ENCODE data around the gene TOX2. TPM values are rescaled to one million over a fixed set of nuclear protein-coding genes. Genes with fewer than 3 reads are reported as not detected.

TOX2 gene
- total RNA-seq, 2 experiments from 2014 or later: 1.5 to 1.9 TPM

DNA sequence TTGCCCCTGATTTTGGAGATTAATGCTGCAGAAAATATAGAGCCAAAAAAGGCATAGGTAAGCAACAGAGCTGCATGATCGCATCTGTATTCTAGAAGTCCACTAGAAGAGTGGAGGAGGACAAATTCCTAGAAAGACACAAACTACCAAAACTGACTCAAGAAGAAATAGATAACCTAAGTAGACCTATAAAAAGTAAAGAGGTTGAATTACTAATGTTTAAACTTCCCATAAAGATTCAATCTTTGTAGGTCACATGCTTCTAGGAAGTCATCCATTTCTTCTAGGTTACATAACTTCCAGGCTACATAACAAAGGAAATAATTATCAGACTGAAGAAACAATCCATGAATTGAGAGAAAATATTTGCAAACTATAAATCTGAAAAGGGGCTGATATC lies 187.9 kb downstream of the TOX2 start:
- ChIA-PET POLR2A (no interaction called here), CTCF (no interaction called here)
- Mint-ChIP-seq H3K4me1 (no peaks in the 10 kb centered on the region), H3K27me3 (peaks cover 62% of the 10 kb centered on the region), H3K27ac (no peak overlapping the region), H3K4me3 (no peak overlapping the region), H3K36me3 (ENCODE audit: low read depth) (no peaks in the 10 kb centered on the region), H3K9me3 (peaks cover 5% of the 10 kb centered on the region)
- no peak for DNase-seq

DNA sequence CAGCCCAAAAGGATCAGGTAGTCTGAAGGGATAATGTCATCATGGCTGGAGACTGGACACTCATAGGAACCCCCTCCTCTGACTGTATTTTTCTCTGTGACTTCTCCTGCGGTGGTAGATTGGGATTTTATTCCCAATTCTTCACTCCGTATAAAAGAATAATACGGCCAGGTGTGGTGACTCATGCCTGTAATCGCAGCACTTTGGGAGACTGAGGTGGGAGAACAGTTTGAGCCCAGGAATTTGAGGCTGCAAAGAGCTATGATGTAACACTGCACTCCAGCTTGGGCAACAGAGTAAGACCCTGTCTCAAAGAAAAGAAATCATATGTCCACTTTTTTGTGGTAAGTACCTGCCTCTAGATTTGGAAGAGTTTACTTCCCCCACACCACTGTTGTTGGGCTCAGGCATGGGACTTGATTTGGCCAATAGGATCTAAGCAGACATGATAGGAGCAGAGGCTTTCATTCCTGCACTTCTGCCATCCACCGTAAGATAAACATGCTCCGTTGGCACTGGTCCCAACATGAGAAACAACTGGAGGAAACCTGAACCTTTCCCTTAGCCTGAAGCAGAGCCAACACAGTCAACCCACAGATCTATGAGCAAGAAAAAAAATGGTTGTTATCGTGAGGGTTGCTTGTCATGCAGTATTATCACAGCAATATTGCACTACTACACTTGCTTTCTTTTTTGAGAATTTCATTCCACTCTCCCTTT lies 190.3 kb downstream of the TOX2 start:
- no peaks in the 10 kb centered on the region for H3K4me1 Mint-ChIP-seq
- peaks cover 67% of the 10 kb centered on the region for H3K27me3 Mint-ChIP-seq
- ChIA-PET CTCF (interaction anchor here (1.8 kb wide), 1 partner anchor 12 kb away, joined by 5 read pairs; no protein-coding TSS in a partner anchor), POLR2A (no interaction called here)
- H3K27ac Mint-ChIP-seq: no peak overlapping the region
- H3K4me3 Mint-ChIP-seq: no peak overlapping the region
- no peak for DNase-seq
- no peaks in the 10 kb centered on the region for H3K36me3 Mint-ChIP-seq (ENCODE audit: low read depth)
- H3K9me3 Mint-ChIP-seq: peaks cover 13% of the 10 kb centered on the region

DNA sequence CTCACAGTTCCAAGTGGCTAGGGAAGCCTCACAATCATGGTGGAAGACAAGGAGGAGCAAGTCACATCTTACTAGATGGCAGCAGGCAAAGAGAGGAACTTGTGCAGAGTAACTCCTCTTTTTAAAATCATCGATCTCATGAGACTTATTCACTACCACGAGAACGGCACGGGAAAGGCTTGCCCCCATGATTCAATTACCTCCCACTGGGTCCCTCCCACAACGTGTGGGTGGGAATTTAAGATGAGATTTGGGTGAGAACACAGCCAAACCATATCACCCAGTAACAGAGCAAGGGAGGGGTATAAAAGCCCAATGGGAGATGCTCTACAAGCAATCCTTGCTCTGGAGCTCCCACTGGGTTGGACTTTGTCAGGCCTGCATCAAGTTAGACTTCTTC lies 192.0 kb downstream of the TOX2 start:
- Mint-ChIP-seq H3K9me3 (peaks cover 13% of the 10 kb centered on the region), H3K4me1 (no peaks in the 10 kb centered on the region), H3K4me3 (no peak overlapping the region), H3K36me3 (ENCODE audit: low read depth) (no peaks in the 10 kb centered on the region), H3K27ac (no peak overlapping the region), H3K27me3 (peaks cover 54% of the 10 kb centered on the region)
- POLR2A ChIA-PET: no interaction called here
- CTCF ChIA-PET: interaction anchor here (1.8 kb wide), 1 partner anchor 10 kb away, joined by 5 read pairs; no protein-coding TSS in a partner anchor
- DNase-seq: no peak

DNA sequence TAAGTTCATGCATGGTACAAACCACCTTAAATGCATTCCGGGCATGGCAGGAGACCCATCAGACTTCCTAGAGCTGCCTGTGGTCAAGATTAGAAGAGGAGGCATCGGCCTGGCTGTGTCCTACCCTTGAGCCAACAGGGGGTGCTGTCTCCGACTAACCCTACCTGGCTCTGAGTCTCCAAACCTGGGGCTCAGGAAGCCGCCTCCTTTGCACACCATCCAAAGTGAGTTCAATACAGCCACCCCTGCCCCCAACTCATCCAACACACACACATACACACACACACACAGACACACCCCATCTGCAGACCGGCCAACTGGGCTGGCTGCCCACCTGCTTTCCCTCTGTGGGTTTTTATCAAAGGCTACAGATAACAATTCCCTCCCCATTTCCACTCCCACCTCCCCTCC lies 195.3 kb downstream of the TOX2 start:
- H3K36me3 Mint-ChIP-seq (ENCODE audit: low read depth): no peaks in the 10 kb centered on the region
- ChIA-PET CTCF (interaction anchor here (1.7 kb wide), 1 partner anchor 20 kb away, joined by 3 read pairs; no protein-coding TSS in a partner anchor), POLR2A (no interaction called here)
- H3K4me3 Mint-ChIP-seq: no peak overlapping the region
- peaks cover 28% of the 10 kb centered on the region for H3K27me3 Mint-ChIP-seq
- no peak for DNase-seq
- H3K4me1 Mint-ChIP-seq: no peaks in the 10 kb centered on the region
- H3K27ac Mint-ChIP-seq: no peak overlapping the region
- peaks cover 13% of the 10 kb centered on the region for H3K9me3 Mint-ChIP-seq

DNA sequence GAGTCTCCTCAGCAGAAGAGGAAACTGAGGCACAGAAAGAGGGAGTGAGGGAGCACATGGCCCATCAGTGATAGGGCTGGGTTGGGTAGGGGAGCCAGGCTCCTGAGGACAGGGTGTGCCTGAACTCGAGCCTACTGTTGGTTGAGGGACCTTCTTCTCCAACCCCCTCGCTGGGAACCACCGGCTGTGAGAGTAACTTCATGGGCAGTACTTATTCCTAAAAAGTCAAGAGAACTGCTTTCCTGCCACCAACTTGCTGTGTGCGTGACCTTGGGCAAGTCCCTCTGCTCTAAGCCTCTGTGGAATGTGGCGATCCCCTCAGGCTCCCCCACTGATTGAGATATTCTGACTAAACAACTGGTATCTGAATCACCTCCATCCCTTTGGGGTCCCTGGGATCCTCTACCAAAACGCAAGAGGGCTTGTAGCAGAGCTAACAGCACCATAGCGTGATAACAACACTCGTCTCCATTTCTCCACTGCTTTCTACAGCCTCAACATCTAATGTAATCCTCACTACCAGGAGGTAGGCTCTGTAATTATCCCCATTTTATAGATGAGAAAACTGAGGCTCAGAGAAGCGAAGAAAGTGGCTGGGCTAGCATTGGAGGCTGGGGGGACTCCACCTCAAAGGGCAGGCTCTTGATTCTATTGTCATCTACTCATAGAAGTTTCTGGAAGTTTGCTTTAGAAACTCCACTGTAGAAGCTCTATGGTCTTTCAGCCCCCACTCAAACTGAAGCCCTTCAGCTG lies 196.3 kb downstream of the TOX2 start:
- no peaks in the 10 kb centered on the region for H3K4me1 Mint-ChIP-seq
- no peak for DNase-seq
- H3K27ac Mint-ChIP-seq: no peak overlapping the region

DNA sequence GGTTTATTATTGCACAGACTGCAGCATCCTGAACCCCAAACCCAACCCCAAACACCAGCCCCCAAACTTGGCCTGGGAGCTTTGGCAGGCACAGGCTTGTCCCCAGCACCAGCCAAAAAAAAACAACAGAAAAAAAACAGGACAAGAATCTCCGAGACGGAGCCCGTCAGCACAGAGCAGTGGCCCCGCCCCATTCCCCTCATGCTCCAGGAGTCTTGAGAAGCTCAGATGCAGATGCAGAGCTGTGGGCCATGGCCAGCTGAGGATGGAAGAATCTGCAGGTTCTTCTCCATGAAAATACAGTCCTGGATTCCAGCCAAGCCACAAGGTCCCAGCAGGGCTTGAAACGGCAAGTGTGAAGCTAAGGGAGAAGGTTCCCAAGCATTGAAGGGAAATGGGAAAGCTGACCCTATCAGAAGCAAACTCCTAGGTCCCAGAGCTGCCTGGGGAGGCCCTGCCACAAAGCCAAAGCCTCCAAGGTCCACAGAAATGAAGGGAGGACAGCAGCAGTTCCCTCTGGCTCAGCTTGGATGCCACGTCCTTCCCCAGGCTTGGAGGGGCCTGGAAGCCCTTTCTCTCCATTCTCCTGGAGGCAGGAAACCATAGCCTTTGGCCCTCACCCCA lies 197.2 kb downstream of the TOX2 start:
- peaks cover 26% of the 10 kb centered on the region for H3K27me3 Mint-ChIP-seq
- H3K9me3 Mint-ChIP-seq: peaks cover 13% of the 10 kb centered on the region
- H3K36me3 Mint-ChIP-seq (ENCODE audit: low read depth): no peaks in the 10 kb centered on the region
- CTCF ChIA-PET: interaction anchor here (0.7 to 1.1 kb wide), 4 partner anchors 73 to 660 kb away, joined by 3 to 4 read pairs (median 3); no protein-coding TSS in a partner anchor
- no peak overlapping the region for H3K4me3 Mint-ChIP-seq
- POLR2A ChIA-PET: no interaction called here
- peaks cover 6% of the 10 kb centered on the region for H3K4me1 Mint-ChIP-seq
- DNase-seq: no peak
- no peak overlapping the region for H3K27ac Mint-ChIP-seq

More for the DNA sequence above, 196.3 kb downstream of the TOX2 start:
- POLR2A ChIA-PET: interaction anchor here (0.6 kb wide), 1 partner anchor 1319 kb away, joined by 5 read pairs; no protein-coding TSS in a partner anchor
- no peak overlapping the region for H3K4me3 Mint-ChIP-seq
- CTCF ChIA-PET: interaction anchor here (0.9 kb wide), 1 partner anchor 84 kb away, joined by 3 read pairs; no protein-coding TSS in a partner anchor
- no peaks in the 10 kb centered on the region for H3K36me3 Mint-ChIP-seq (ENCODE audit: low read depth)
- peaks cover 26% of the 10 kb centered on the region for H3K27me3 Mint-ChIP-seq
- H3K9me3 Mint-ChIP-seq: peaks cover 13% of the 10 kb centered on the region

DNA sequence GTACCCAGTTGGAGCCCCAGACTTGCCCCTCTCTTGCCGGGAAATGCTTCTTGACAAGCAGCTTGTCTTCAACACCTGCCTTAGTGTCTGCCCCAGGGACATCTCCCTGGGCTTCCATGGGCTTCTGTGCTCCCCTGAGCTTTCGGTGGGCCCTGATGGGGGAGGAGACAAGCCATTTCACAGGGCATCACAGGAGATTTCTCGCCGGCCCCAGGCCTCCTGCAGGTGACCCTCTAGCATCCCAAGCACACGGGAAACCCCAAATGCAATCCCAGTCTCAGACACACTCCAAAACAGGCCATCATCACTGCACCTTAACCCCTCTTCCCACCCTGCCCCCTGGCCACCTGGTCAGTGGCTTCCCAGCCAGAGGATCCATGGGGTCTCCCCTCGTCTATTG lies 197.8 kb downstream of the TOX2 start:
- DNase-seq: no peak
- POLR2A ChIA-PET: no interaction called here
- H3K36me3 Mint-ChIP-seq (ENCODE audit: low read depth): no peaks in the 10 kb centered on the region
- no peak overlapping the region for H3K27ac Mint-ChIP-seq
- H3K9me3 Mint-ChIP-seq: peaks cover 10% of the 10 kb centered on the region
- CTCF ChIA-PET: interaction anchor here (1.0 to 1.1 kb wide), 2 partner anchors 73 to 75 kb away, joined by 3 read pairs; no protein-coding TSS in a partner anchor
- H3K4me3 Mint-ChIP-seq: no peak overlapping the region
- peaks cover 9% of the 10 kb centered on the region for H3K4me1 Mint-ChIP-seq
- peaks cover 23% of the 10 kb centered on the region for H3K27me3 Mint-ChIP-seq

DNA sequence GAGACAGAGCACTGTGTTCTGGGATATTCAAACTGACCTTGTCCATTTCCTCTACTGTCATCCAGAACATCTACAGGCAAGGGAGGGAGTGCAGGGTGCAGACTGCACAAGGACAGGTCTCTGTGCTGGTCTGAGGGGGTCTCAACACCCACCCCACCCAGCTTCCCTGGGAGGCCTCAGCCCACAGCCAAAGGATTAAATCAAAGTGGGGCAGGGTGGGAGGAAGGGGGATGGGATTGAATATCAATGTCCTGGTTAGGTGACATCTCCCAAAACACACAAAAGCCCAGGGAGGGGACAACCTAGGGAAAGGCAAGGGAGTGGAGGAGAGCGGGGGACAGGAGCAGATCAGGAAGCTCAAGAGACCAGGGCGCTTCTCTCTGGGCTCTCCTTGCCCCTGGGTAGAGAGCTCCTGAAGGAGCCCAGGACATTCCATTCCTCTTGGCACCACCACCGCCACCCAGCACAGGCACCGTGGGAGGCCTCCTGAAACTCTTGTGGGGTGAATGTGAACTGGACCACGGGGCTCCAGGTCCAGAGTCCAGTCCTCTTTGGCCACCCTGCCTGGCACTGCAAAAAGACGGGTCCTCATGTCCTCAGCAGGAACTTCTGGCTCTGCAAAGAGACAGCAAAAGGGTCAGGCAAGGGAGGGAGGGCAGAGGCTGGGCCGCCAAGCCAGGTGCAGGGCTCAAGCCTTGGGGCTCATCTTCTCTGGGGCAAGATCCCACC lies 198.4 kb downstream of the TOX2 start:
- ChIA-PET POLR2A (no interaction called here), CTCF (interaction anchor here (1.0 to 2.1 kb wide), 2 partner anchors 74 to 77 kb away, joined by 3 to 9 read pairs; no protein-coding TSS in a partner anchor)
- DNase-seq: no peak
- H3K4me1 Mint-ChIP-seq: peaks cover 9% of the 10 kb centered on the region
- H3K4me3 Mint-ChIP-seq: no peak overlapping the region
- H3K9me3 Mint-ChIP-seq: peaks cover 4% of the 10 kb centered on the region
- peaks cover 23% of the 10 kb centered on the region for H3K27me3 Mint-ChIP-seq
- H3K27ac Mint-ChIP-seq: no peak overlapping the region
- H3K36me3 Mint-ChIP-seq (ENCODE audit: low read depth): no peaks in the 10 kb centered on the region

DNA sequence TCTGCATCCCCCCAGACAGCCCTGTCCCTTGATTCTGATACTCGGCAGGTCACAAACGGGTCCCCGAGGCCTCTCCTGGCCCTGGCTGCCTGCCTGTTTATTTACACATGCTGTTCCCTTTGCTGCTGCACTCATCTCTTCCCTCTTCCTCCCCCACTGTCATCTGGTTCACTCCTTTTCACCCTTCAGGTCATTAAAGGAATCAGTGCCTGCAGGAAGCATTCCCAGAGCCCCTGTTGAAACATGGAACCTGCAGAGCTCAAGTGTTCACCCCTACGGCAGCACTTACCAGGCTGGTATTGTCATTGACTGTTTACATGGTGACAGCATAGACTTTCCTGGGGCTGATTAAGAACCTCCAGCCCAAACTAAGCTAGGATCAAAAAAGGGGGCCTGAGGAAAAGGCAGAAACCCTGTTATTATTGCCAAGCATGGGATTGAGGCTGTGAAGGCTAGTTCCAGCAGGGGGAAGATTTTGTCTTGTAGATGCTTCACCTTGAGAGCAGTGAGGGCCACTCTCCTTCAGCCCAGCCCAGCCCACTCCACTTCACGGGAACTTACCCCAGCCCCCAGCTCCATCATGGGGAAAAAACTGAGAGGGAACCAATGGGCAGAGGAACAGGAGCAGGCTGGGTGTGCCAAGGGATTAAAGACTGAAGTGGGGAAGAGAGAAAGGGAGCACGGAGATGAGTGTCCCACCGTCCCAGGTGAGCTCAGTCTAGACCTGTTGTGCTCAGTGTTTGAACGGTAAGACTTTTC lies 199.1 kb downstream of the TOX2 start:
- peaks cover 9% of the 10 kb centered on the region for H3K4me1 Mint-ChIP-seq
- ChIA-PET CTCF (interaction anchor here (2.1 kb wide), 1 partner anchor 76 kb away, joined by 9 read pairs; no protein-coding TSS in a partner anchor), POLR2A (no interaction called here)
- H3K27me3 Mint-ChIP-seq: peaks cover 22% of the 10 kb centered on the region
- H3K27ac Mint-ChIP-seq: no peak overlapping the region
- no peaks in the 10 kb centered on the region for H3K36me3 Mint-ChIP-seq (ENCODE audit: low read depth)
- no peak for DNase-seq
- no peaks in the 10 kb centered on the region for H3K9me3 Mint-ChIP-seq
- no peak overlapping the region for H3K4me3 Mint-ChIP-seq

DNA sequence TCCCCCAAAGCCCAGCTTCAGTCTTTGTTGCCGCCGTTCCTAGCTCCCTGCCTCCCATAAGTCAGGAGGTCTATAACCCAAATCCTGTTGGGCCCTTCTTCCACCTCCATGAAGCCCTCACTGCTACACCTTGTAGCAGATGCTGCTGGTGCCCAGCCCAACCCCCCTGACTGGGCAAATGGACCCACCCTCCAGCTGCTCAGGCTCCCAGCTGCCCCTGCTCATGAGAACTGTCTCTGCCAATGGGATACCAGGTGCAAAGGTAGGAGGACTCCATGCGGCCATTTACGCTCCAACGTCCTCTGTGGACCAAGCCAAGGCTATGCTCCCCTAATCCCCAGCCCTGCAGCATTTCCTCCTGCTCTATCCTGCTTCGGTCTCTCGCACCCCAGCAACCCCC lies 200.5 kb downstream of the TOX2 start:
- POLR2A ChIA-PET: no interaction called here

DNA sequence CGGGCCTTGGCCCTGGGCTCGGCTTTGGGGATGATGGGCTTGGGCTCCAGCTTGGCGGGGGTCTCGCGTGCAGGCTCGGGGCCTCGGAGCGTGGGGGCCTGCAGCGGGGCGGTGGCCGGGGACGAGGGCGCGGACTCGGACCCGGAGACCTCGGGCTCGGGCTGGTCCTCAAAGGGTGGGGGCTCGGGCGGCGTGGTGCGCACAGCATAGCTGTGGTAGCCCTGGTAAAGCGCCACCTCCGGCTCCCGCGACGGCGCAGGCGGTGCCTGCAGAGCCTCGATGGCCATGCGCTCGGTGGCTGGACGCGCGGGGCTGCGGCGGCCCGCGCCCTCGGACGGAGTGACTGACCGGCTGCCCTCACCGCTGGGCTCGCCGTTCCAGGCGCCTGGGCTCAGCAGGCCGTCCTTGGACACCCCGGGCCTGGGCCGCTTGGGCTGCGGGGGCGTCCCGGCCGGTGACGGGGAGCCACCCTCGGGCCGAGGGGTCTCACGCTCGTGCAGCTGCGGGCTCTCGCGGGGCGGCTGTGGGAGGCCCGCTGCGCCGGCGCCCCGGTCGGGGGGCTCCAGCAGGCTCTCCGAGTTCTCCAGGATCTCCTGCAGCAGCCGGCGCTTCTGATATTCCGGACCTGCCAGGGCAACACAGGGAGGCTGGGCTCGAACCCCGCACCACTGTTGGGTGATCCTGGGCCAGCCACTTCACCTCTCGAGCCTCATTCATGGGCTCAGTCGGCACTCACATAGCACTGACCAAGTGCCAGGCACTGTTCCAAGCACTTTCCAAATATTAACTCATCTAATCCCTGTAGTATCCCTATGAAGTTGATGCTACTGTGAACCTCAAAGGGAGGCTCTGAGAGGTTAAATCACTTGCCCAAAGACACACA lies 201.4 kb downstream of the TOX2 start:
- no peaks in the 10 kb centered on the region for H3K9me3 Mint-ChIP-seq

More for the DNA sequence above, 200.5 kb downstream of the TOX2 start:
- H3K9me3 Mint-ChIP-seq: no peaks in the 10 kb centered on the region
- no peaks in the 10 kb centered on the region for H3K36me3 Mint-ChIP-seq (ENCODE audit: low read depth)
- H3K27ac Mint-ChIP-seq: no peak overlapping the region
- H3K4me1 Mint-ChIP-seq: peaks cover 9% of the 10 kb centered on the region
- no peak overlapping the region for H3K4me3 Mint-ChIP-seq
- no peak for DNase-seq
- CTCF ChIA-PET: interaction anchor here (0.8 to 2.1 kb wide), 3 partner anchors 11 to 646 kb away, joined by 3 to 9 read pairs (median 3); no protein-coding TSS in a partner anchor
- H3K27me3 Mint-ChIP-seq: peaks cover 23% of the 10 kb centered on the region

More for the DNA sequence above, 201.4 kb downstream of the TOX2 start:
- H3K4me3 Mint-ChIP-seq: no peak overlapping the region
- ChIA-PET CTCF (interaction anchor here (0.6 to 3.6 kb wide), 13 partner anchors 9 to 197 kb away, joined by 3 to 33 read pairs (median 4); partner anchors contain the start of genes FITM2 and JPH2), POLR2A (no interaction called here)
- no peak for DNase-seq
- H3K27me3 Mint-ChIP-seq: peaks cover 24% of the 10 kb centered on the region
- H3K27ac Mint-ChIP-seq: no peak overlapping the region
- peaks cover 9% of the 10 kb centered on the region for H3K4me1 Mint-ChIP-seq
- H3K36me3 Mint-ChIP-seq (ENCODE audit: low read depth): no peaks in the 10 kb centered on the region

Measured in activated CD4-positive, alpha-beta T cell treated with anti-CD3 and anti-CD28 coated beads, Interleukin-2, amount 10 ng/mL, durations not matched to agents 7 days and 5 days (primary cell).